Colonic mucosa (tissue), 4 donors: ENCODE data around the gene RNASEL. TPM values are rescaled to one million over a fixed set of nuclear protein-coding genes. Genes with fewer than 3 reads are reported as not detected.

Source experiments
- DNase-seq: peaks from one replicate; pipeline ENCODE4 v3.0.0-alpha.2; 2020
- H3K27ac ChIP-seq: fragments of 200-600 bp; one replicate; pipeline ENCODE4 v1.8.0; 2021
- H3K27me3 ChIP-seq: fragments of 200-600 bp; one replicate; pipeline ENCODE4 v1.8.0; 2021
- H3K36me3 ChIP-seq: fragments of 200-600 bp; one replicate; pipeline ENCODE4 v1.8.0; 2021
- H3K4me1 ChIP-seq: fragments of 200-600 bp; one replicate; pipeline ENCODE4 v1.8.0; 2021; ENCODE audit warnings: mild to moderate bottlenecking
- H3K4me3 ChIP-seq: fragments of 200-600 bp; one replicate; pipeline ENCODE4 v1.8.0; 2021
- H3K9ac ChIP-seq, 2 donors: one replicate each; pipeline ENCODE4 v1.7.0; 2013; ENCODE audit warnings: control low read depth in 2 of 2, low read depth in 2 of 2, low read length in 2 of 2
- H3K9me3 ChIP-seq: fragments of 200-600 bp; one replicate; pipeline ENCODE4 v1.8.0; 2021
- CTCF ChIP-seq: fragments of 200-600 bp; IDR thresholded peaks from one replicate; pipeline ENCODE4 v1.8.0; 2022; ENCODE audit warnings: antibody characterized with exemption, mild to moderate bottlenecking
- intact Hi-C: fragments of 100-400 bp; cut with DNase I; formaldehyde crosslinking; loops from one replicate; pipeline ENCODE4 v1.14.1; 2022
- total RNA-seq, 2 donors: library from RNA; stranded (reverse); fragmentation: NEBNext Ultra II Directional in 1 of 2; extraction: Animal tissue kit (Norgen Biotek cat#: 25700) in 1 of 2; gene quantifications; one replicate each; pipeline ENCODE4 v1.2.1, GENCODE V29; 2021
- donor health status: healthy.
- donor health status: DM: no; HTN: no; CAD: no.
- donor health status: DM: no; HTN: no; CAD: no.

The RNASEL gene
- total RNA-seq, 2 donors from 2014 or later = 16.2 to 19.5 TPM

- H3K27me3 ChIP-seq = no peaks in the 10 kb centered on the region
- H3K9me3 ChIP-seq = no peaks in the 10 kb centered on the region
- no peak overlapping the region for H3K27ac ChIP-seq
- DNase-seq = peak; percentile 1
- no peak overlapping the region for H3K4me3 ChIP-seq
- no peaks in the 10 kb centered on the region for H3K36me3 ChIP-seq
- no peak for TF ChIP-seq CTCF
- no peaks in the 10 kb centered on the region for H3K4me1 ChIP-seq
- intact Hi-C loops = no loop called here
- no peak overlapping the region for H3K9ac ChIP-seq
Measured at GRCh38 chr1:182567629-182568028, 21.4 kb downstream of the RNASEL start.

DNA sequence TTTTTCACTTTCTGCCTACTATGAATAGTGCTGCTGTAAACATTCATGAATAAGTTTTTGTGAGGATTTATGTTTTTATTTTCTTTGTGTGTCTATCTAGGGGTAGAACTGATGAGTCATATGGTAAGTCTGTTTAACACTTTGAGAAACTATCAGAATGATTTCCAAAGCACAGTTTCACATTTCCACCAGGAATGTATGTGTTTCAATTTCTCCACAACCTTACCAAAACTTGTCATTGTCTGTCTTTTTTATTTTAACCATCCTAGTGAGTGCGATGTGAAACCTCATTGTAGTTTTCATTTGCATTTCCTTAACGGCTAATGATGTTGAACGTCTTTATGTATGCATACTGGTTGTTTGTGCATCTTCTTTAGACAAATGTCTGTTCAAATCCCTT lies 23.5 kb downstream of the RNASEL start:
- no peak for TF ChIP-seq CTCF

DNA sequence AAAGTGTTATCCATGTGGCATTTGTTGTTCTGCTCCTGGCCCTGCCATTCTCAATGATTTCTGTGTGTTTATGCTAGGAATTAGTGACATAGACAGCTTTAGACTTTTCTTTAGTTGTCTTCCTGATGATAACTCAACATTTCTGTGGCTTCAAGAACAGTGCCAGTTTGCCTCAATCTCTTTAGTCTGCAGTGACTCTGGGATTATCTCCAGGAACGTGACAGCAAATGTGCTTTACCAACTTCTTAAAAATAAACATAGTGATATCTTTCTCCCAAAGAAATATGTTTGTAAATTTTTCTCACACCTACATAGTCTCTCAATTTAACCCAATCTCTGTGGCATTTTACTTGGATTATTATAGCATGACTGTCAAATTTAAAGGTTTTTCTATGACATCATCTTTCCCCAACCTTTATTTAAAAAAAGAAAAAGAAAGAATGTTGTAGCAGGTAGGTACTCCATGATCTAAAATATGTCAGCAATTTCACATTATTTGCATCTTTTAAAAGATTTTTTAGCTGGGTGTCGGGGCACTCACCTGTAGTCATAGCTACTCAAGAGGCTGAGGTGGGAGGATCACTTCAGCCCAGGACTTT lies 24.6 kb downstream of the RNASEL start:
- Histone ChIP-seq H3K27ac (no peak overlapping the region), H3K36me3 (no peaks in the 10 kb centered on the region), H3K9me3 (no peaks in the 10 kb centered on the region), H3K4me1 (no peaks in the 10 kb centered on the region), H3K4me3 (no peak overlapping the region), H3K9ac (no peak overlapping the region), H3K27me3 (no peaks in the 10 kb centered on the region)
- no peak for DNase-seq
- no peak for TF ChIP-seq CTCF
- intact Hi-C loops = no loop called here

More for the DNA sequence above, 23.5 kb downstream of the RNASEL start:
- Histone ChIP-seq H3K9ac (no peak overlapping the region), H3K4me1 (no peaks in the 10 kb centered on the region), H3K4me3 (no peak overlapping the region), H3K36me3 (no peaks in the 10 kb centered on the region), H3K27ac (no peak overlapping the region), H3K27me3 (no peaks in the 10 kb centered on the region), H3K9me3 (no peaks in the 10 kb centered on the region)
- intact Hi-C loops = no loop called here
- no peak for DNase-seq

DNA sequence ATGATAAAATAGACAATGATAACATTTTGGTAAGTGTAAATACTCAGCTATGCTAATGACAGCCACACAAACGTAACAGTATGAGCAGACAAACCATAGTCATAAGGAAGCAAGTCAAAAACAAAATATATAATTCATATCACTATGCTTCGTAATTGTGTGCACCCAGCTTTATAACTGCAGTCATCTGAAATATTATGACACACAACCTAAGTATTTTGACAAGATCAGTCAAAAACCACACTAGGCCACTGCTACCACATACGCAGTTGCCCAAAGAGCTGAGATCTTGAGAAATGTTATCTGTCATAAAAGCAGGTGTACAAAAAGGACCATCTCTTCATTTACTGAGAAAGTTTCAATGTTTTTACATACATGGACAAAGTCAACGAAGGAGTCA lies 26.0 kb downstream of the RNASEL start:
- Histone ChIP-seq H3K4me3 (no peak overlapping the region), H3K27me3 (no peaks in the 10 kb centered on the region), H3K9ac (no peak overlapping the region), H3K36me3 (no peaks in the 10 kb centered on the region), H3K9me3 (no peaks in the 10 kb centered on the region), H3K4me1 (no peaks in the 10 kb centered on the region), H3K27ac (no peak overlapping the region)
- intact Hi-C loops = no loop called here
- TF ChIP-seq CTCF = no peak
- DNase-seq = no peak

DNA sequence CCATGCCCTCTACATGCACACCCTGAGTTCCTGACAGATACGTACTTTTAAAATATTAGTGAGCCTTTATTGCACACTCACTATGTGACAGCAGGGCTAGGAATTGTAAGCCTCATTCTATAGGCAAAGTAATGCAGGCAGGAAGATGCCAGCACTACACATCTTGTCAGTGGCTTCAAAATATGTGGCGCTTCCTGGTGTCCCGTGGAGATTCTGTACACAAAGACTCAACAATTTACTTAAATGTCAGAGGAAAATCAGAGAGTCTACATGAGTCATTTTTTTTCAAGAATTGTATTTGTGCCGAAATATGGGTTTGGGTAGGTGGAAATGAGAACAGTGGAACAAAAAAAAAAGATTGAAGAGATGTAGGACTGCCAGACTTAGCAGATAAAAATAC lies 27.6 kb downstream of the RNASEL start:
- Histone ChIP-seq H3K36me3 (no peaks in the 10 kb centered on the region), H3K9ac (no peak overlapping the region), H3K27me3 (no peaks in the 10 kb centered on the region), H3K4me3 (no peak overlapping the region), H3K9me3 (no peaks in the 10 kb centered on the region), H3K4me1 (no peaks in the 10 kb centered on the region), H3K27ac (no peak overlapping the region)
- intact Hi-C loops = no loop called here
- no peak for DNase-seq
- no peak for TF ChIP-seq CTCF
